Embryonic facial prominence (tissue), 1 donor: Measurements from ENCODE around the gene FRMPD1.
A peak's percentile ranks its signal among the peaks of the same experiment; 100 is the strongest.

Experiments used
- DNase-seq: peaks from one replicate; pipeline ENCODE4 v3.0.0-alpha.2; 2016; ENCODE audit errors: extremely low spot score

The FRMPD1 gene

DNA sequence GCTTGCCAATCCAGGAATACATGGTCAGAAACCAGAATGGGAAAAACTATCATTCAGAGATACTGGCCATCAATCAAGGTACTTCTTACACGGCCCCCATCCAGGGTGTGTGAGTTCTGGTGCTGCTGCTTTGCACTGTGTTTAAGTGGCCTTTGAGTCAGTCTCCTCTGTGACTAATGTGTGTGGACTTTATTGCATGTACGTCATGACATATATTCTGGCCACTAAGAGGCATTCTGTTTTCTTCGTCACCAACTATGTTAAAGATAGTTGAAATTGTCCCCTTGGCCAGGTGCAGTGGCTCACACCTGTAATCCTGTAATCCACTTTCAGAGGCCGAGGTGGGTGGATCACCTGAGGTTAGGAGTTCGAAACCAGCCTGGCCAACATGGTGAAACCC, 125.6 kb downstream of the FRMPD1 start:
- DNase-seq: no peak

DNA sequence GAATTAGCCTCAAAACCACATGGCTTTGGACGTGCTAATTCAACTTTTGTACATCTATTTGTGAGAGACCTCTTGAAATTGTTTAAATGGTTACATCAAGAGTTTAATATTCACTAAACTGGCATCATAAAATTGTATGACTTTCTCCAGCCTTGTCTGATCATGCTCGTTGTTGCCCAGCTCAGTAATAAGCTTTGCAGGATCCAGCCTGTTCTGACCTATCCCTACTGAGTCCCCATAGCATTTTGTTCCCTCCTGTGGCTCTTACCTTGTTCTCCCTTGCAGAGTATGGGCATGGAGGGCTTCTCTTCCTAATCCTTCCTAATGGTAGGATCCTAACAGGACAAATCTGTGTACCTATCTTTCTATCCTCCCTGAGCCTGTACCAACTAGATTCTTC, 127.8 kb downstream of the FRMPD1 start:
- DNase-seq: no peak

DNA sequence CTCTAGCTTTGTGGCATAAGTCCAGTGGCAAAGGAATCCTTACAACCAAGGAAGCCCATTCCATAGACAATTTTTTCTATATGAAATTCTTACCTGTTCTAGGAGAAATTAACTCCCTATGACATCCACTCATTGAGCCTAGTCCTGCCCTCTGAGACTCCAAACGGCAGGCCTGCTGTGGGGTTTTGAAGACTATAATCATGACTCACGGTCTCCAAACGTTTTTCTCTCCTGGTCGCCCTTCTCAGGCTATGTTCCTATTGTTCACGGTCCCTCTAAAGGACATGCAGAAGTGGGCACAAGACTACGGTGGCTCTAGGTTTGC, 133.5 kb downstream of the FRMPD1 start:
- no peak for DNase-seq

DNA sequence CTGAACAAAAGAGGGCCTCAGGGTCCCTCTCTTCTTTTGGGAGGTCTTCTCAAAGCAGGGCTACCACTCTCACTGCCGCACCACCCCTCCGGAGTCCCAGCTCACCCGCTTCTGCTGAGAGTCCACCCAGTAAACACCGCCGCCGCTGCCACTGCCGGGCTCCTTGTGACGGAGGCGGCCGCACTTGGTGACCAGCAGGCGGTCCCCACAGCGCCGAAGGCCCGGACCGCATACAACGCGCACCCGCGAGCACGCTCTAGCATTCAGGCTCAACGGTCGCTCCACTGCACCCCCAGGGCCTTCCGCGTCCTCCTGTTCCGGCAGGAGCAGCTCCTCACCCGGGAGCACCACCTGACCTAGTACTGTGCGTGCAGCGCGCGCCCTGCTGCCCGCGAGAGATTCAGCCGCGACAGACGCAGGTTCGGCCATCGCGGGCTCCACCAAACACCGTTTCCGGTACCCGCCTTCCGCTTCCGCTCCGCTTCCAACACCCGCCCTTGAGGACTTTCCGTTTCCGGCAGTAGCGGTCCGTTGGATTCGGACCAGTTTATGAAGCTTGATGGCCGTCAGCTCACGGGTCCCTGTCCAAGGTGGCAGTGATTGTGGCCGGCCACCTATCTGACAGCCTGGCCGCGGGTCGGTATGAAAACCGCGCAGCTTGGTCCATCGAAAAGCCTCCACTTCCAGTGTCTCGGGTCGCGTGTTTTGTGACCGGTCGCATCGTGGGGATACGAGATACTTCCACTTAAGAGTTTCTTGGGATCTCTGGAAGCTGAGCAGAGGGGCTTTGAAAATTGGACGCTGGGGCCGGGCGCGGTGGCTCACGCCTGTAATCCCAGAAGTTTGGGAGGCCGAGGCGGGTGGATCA, 134.1 kb downstream of the FRMPD1 start, which contains the start of gene EXOSC3:
Gene EXOSC3 (minus strand): TSS at position 449 of the 868 bp plus-strand sequence. CDS start 20 bp downstream, at position 429.
- peak; percentile 78 for DNase-seq

DNA sequence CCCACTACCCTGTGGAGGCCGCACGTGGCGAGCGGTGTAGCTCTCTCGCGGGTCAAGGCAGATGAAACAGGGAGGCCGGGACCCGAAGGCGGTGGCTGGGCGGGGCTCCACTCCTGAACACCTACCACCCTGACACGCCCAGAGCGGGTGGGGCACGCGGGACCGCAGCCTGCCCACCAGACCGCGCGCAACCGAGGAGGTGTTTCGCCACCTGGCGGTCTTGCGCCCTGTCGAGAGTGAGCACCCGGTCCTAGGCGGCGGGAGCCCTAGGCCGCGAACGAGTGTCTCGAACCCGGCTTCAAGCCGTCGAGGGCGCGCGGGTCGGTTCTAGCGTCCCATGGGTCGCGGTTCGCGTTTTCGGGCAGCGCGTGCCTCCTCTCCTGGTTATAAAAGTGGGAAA, 136.3 kb downstream of the FRMPD1 start:
- no peak for DNase-seq

DNA sequence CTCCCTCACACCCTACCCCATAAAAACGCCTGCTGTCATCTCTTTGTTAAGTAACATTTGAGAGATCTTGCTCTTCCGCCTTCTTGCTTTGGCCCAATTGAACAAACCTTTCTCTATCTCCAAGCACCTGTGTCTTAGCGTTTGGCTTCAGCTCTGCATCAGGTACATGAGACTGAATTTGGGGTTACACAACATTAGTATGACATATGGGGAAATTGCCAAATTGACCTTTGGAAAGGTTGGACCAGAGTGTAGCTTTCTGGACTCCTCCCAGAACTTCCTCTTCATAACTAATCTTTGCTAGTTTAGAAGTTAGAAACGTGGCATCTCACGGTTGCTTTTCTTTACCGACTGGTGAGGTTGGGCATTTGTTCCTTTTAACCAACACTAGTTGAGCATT, 137.6 kb downstream of the FRMPD1 start:
- no peak for DNase-seq

DNA sequence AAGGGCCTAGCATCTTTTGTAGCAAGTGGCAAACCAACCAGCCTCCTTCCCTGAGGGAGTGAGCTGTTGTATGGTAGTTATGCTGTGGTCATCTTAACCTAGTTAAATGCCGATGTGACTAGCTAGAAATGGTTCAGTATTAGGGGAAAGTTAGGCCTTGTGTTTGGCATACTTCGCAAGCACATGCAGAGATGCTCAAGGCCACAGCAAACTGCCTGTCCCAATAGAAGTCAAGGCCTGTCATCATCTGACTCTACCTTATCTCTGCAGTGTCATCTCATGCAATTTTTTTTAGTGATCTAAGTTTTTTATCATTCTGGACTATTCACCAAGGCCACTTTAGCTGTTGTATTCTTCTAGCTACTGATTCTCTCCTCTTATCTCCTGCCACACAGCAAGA, 139.3 kb downstream of the FRMPD1 start:
- no peak for DNase-seq

DNA sequence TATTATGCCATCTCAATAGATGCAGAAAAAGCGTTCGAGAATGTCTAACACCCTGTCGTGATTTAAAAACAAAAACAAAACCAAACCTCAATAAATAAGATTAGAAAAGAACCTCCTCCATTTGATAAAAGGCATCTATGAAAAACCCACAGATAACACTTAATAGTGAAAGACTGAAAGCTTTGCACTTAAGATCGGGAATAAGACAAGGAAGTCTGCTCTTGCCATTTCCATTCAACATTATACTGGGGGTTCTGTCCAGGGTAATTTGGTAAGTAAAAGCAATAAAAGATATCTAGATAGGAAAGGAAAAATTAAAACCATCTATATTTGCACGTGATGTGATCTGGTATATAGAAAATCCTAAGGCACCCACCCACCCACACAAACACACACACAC, 141.4 kb downstream of the FRMPD1 start:
- DNase-seq: no peak

DNA sequence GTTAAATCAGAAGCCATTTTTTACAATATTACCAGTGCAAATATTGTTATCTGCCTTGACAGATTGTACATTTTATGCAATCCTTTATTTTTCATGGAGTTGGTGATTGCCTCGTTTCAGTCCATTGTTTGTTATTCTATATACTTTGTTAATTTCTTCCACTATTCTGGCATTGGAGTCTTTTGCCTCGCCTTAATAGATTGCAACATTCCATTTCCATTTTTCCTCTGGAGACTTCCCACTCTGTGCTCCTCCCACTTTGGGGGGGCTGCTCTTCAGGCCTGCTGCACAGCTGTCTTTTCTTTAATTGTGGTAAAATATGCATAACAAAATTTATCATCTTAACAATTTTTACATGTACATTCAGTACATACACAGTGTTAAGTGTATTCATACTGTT, 145.5 kb downstream of the FRMPD1 start:
- no peak for DNase-seq
